Measurements from ENCODE around the gene FRMD1.

Gene FRMD1

DNA sequence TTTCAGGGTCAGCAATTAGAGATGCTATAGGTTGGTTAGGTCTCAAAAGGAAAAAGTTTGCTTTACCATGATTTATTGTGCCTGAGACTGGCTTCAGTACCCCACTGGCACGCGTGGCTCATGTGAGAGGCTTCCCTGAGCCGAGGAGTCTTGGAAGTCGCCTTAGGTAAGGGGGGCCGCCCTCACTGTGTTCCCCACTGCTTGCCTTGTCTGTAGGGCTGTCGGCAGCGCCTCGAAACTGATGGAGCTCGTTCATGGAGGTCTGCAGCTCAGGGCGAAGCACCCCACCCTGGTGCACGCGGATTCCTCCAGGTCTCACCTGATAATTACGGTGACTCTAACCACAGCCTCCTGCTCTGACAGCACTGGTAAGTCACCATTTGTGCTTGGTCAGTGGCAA lies 39.2 kb downstream of the FRMD1 start:
- no peak for DNase-seq

DNA sequence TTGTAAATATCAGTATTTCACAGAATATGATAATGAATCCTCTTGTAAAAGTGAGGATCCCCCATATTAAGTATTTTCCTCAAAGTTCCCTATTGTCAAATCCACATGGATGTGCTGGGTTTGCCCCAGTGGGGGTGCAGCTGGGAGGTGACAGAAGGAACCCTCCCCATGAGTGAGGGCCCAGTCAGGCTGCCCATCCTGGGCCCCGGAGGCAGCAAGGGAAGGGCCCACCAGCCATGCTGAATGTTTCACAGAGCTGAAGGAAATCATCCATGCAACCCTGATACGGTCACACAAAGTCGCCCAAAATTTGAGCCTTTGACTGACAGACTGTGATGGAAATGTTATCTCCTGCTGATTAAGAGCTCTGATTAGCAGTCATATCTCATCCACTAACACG lies 39.7 kb downstream of the FRMD1 start:
- no peak for DNase-seq

GRCh38 chr6:168038576-168039140 lies 40.4 kb downstream of the FRMD1 start:
- DNase-seq: no peak

DNA sequence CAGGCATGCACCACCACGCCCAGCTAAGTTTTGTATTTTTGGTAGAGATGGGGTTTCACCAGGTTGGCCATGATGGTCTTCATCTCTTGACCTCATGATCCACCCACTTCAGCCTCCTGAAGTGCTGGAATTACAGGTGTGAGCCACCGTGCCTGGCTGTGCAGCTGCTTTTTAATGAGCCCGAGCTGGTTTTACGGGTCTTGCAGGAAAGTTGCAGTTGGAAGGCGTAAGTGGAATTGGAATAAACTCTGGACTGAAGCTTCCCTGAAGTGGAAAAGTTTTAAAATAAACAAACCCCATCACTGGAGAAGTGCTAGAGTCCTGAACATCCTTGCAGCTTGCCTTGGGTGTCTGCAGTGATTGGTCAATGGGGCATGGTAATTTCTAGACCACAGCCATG lies 41.2 kb downstream of the FRMD1 start:
- DNase-seq: no peak

- no peak for DNase-seq
Measured at GRCh38 chr6:168037242-168037641, 41.8 kb downstream of the FRMD1 start.

DNA sequence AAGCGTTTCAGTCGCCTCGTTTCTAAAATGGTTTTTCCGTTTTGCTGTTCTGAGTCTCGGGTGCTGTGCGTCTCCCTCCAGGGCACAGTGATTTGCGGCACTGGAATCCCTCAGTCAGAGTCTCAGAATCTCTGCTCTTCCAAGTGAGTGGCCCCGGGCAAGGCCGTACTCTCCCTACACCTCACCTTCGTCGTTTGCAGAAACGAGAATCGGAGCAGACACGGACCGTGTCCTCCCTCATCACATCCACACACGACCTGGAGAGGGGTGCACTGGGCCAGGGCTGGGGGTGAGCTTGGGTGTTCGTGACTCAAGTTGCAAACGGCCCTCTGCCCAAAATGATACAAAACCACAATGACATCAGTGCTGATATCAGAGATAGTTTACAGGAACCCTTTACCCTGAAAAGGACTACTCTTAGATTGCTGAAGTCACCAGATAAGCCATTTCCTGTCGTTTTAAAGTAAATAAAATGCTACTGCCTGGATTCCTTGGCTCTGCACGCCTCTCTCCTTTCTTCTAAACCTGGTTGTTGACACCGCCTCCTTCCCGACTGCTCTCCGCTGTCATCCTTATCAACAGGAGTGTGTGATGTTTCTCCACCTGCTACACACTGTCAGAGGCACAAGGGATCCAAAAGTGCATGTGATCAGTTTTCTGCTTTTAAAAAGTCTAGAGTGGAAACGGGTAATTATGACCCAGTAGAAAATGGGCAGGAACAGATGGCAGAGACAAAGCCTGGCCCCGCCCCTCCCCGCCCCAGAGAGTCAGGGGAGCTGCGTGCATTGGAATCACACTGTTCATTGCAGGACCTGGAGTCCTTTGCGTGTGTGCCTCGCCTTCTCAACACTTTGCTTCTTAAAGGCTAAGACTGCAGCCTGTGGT lies 43.1 kb downstream of the FRMD1 start:
- no peak for DNase-seq

DNA sequence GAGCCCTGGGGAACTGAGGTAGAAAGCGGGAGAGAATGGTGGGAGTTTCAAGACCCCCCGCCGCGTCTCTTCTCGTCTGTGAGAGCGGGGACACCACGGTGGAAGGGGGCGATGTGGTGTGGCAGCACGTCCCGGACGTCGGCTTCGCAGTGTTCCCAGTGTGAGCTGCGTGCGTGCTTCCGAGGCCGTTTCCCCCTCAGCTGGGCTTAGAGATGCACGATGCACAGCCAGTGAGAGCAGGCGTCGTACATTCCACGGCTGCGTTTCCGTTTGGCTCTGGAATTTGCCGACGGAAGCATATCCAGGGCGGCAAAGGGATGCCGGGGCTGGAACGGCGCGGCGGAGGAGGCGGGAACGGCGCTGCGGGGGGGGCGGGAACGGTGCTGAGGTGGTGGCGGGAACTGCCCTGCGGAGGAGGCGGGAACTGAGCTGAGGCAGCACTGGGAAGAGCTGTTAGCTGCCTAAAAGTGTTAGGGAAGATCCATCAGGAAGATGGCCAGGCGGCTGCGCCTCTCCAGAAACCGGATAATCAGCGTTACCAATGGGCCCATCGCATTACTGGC lies 43.8 kb downstream of the FRMD1 start:
- no peak for DNase-seq

- DNase-seq: no peak
Measured at GRCh38 chr6:168034537-168034936, 44.5 kb downstream of the FRMD1 start.

- no peak for DNase-seq
Measured at GRCh38 chr6:168033791-168034190, 45.2 kb downstream of the FRMD1 start.

DNA sequence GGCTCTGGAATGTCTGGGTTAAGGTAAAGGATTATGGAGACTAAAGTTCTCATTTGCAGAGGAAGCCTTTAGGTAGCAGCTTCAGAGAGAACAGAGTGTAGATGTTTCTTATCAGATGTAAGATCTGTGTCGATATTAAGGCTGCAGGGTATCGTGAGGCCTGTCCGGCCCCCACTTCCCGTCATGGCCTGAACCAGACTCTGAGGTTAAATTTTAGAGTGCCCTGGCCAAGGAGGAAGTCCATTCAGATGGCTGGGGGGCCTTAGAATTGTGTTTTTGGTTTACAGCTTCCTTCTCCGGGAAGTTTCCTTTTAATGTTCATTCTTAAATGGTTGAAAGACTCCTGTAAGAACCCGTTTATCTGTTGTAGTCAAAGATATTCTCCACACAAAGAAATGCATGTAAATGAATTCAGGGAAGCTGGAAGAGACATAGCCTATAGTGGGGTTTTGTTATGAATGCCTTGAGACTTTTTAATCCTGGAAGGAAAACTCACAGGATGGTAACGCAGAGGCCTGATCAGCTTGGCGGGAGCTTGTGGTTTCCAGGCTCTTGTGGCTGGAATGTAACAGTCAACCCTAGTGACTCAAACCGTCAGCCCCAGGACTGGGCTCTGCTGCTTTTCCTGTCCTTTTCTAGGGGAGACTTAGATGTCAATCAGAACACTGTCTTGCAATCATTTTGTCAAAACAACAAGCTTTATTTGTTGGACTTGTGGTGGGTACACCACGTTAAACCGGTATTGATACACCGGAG lies 46.8 kb downstream of the FRMD1 start:
- DNase-seq: no peak

DNA sequence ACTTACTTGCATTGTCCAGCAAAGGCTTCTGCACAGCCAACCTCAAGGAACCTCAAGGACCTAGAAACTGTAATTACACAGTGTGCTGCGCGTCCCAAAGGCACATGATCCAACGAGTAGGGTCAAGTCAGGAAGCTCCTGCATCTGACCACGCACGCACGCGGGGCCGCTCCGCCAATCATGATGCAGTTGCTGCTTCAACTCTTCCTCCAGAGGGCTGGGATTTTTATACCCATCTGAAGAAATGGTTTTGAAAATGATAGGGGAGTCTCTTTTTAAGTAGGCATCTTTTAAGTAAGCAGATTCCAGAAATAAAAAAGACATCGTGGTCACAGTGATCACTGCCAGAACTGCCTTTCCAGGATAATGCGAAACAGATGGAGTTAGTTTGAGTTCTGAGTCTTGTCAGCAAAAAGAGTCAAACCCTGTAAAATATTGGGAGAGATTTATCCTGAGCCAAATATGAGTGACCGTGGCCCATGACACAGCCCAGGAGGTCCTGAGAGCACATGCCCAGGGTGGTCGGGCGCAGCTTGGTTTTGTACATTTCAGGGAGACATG lies 47.5 kb downstream of the FRMD1 start:
- DNase-seq: no peak

GRCh38 chr6:168030908-168031307 lies 48.1 kb downstream of the FRMD1 start:
- DNase-seq: no peak

- DNase-seq: no peak
Measured at GRCh38 chr6:168030218-168030746, 48.7 kb downstream of the FRMD1 start.

DNA sequence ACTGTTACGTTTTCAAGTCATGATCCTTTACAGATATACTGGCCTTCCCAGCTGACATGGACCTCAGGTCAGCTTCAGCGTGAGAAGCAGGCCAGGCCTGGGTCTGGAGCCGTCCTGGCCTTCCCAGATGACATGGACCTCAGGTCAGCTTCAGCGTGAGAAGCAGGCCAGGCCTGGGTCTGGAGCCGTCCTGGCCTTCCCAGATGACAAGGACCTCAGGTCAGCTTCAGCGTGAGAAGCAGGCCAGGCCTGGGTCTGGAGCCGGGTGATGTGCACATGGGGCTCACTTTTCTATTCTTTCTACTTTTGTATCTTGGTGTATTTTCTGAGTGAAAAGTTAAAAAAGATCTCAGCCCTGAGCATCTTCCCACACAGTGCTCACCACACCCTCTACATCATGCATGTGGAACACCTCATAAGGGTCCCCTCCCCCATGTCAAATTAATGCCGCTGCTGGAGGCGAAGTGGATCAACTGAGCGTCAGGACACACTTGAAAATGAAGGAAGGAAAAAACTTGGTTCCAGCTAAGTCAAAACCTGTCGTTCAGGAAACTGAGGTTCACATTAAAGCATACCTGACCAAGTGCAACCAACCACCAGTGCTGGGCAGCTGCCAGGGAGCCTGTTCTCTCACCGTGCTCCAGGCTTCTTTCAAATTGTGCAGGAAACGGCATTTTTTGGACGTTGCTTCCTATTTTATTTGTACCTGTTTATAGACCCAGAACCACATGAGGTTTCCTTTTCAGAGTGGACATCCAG lies 49.4 kb downstream of the FRMD1 start:
- no peak for DNase-seq

GRCh38 chr6:168028181-168028580 lies 50.8 kb downstream of the FRMD1 start:
- no peak for DNase-seq

DNA sequence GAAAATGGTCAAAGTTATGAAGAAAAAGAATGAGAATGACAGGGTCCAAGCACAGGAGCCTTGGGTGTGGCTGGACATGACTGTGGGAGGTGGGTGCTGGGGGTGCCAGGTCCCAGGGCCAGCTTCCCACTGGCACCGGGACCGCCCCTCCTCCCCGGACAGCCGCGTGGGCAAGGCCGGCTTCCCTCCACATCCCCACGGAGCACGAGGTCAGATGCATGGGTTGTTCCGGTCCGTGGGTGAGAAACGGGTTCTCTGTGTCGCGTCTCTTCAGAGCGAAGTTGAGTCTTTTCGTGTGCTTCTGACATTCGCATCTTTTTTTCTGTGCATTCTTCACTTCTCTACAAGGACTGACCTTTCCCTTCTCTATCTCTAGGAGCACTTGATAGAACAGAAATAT lies 51.5 kb downstream of the FRMD1 start:
- DNase-seq: no peak

GRCh38 chr6:168026925-168027324 lies 52.1 kb downstream of the FRMD1 start:
- no peak for DNase-seq

GRCh38 chr6:168025831-168026710 lies 52.9 kb downstream of the FRMD1 start:
- DNase-seq: no peak

- DNase-seq: no peak
Measured at GRCh38 chr6:168024951-168025510, 54.0 kb downstream of the FRMD1 start.

- no peak for DNase-seq
Measured at GRCh38 chr6:168022488-168023321, 56.3 kb downstream of the FRMD1 start.

Measured in stimulated activated CD4-positive, alpha-beta T cell treated with anti-CD3 and anti-CD28 coated beads, Interleukin-4, amount 100 ng/mL, for 4 hours (primary cell).